GM18861 (cell line): ENCODE data around the gene CCL22.
"Not testable (repeated sequence)": the region's sequence is repeated elsewhere in the genome, so short reads cannot be mapped to it uniquely, and the experiment has no call there.

Source experiments
- ATAC-seq: cut with Tn5 transposase; IDR thresholded peaks from one replicate; pipeline ENCODE4 v1.9.1; 2021; ENCODE audit not compliant: unreplicated experiment

Gene CCL22

DNA sequence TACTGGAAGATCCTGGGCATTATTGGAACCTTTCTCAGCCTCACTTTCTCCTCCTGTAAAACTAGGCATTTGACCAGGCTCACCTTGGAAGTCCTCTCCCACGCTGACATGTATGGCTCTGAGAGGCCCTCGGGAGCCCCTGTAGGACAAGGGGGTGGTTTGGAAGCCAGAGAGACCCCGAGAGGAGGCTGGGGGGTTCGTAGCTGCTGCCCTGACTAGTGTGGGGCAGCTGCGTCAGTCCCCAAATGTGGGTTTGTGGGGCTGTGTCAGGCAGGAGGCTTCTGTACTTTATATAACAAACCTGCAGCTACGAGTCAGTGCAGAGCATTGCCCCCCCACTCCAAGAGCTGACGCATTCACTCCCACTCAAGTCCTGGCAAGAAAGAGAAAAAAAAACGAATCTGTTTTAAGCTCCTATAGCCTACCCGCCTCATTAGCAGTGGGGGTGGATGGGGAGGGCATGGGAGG lies 15.5 kb downstream of the CCL22 start:
- ATAC-seq, result no peak

DNA sequence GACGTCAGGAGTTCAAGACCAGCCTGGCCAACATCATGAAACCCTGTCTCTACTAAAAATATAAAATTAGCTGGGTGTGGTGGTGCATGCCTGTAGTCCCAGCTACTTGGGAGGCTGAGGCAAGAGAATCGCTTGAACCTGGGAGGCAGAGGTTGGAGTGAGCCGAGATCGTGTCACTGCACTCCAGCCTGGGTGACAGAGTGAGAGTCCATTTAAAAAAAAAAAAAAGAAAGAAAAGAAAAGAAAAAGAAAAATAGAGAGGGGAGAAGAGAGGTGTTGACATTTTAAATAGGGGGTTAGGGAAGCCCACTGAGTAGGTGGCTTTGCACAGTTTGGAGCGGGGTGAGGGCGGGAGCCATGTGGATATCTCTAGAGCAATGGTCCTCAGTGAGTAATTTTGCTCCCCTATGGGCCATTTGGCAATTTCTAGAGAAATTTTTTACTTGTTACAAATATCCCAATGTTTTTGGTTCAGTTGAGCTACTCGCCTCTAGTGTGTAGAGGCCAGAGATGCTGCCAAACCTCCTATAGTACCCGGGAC lies 16.4 kb downstream of the CCL22 start:
- ATAC-seq, result not testable (repeated sequence)

DNA sequence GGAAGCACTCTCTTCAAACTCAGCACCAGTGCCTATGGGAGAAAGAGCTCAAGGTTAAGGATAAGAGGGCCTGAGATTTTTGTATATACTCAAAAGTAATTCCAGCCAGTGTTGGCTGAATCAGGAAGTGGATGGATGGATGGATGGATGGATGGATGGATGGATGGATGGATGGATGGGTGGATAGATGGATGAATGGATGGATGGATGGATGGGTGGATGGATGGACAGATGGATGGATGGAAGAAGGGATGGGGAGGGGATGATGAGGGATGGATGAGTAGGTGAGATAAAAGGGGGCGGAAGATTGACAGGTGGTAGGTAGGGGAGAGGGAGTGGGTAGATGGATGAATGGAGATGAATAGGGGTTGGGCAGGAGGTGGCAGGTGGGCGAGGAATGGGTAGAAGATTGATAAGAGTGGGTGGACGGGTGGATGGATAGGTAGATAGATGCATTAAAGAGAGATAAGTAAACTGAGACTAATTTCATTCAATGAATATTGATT lies 17.8 kb downstream of the CCL22 start:
- no peak for ATAC-seq

DNA sequence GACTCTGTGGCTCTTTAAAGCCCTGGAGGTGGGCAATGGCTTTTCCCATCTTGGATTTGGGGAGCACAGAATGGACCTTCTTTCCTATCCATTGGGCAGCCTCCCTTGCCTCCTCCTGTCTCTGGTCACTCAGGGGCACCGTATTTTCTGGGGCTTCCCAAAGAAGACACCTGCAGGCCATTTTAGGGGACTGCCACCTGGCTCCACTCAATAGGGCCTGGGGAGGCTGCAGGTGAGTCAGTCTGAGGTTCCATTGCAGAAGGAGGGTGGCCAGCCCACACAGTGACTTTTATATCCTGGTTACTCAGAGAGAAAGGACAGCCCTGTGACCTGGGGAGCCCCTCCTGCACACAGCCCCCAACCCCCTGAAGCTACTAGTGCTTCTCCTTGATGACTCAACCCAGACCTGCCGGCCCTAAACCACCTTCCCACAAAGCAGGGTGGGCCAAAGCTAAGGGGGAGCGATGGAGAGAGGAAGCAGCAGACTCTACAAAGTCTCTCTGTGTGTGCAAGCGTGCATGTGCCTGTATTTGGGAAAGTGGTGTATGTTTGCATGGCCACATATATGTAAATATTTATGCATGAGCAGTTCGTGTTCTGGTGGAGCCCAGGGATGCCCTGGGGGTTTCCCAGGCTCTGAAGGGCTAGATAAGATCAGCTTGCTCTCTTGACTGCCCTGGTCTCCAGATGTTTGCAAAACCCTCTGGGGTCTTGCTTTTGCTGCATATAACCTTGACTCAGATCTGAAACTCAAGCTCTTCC lies 18.7 kb downstream of the CCL22 start:
- peak; percentile 75 for ATAC-seq

- no peak for ATAC-seq
Measured at GRCh38 chr16:57379579-57379978, 21.0 kb downstream of the CCL22 start.

DNA sequence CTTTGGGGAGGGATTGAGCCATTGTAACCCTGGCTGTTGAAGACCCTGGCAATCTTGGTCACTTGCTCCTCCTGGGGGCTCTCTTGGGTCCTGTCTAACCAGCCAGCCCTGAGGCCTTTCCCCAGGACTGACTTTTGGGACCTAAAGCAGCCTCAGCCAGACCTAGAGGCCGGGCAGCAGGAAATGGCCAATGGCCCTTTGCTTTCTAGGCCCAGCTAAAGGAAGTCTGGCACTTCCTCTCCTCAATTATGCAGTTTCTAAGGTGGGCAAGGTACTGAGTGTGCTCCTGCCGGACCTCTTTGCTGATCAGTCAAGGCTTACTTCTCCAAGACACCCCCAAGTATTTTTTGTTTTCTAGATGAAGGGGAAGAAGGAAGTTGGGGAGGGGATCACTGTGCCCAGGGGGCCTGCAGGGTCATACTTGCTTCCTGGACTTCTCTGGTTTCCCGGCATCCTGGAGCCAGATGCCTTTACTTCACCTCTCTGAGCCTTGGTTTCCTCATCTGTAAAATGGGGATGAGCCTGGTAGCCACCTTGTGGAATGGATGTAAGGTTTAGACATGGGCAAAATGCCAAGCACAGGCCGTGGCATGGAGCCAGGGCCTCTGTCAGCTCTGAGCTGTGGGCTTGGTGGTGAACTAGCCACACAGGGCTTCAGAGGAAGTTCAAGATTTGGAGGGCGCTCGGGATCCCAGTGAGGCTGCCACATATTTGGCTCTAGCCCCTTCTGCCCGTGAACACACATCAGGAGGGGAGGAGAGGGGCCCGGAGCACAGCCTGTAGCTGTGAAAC lies 22.3 kb downstream of the CCL22 start:
- ATAC-seq, result no peak

- no peak for ATAC-seq
Measured at GRCh38 chr16:57381791-57382534, 23.4 kb downstream of the CCL22 start.

DNA sequence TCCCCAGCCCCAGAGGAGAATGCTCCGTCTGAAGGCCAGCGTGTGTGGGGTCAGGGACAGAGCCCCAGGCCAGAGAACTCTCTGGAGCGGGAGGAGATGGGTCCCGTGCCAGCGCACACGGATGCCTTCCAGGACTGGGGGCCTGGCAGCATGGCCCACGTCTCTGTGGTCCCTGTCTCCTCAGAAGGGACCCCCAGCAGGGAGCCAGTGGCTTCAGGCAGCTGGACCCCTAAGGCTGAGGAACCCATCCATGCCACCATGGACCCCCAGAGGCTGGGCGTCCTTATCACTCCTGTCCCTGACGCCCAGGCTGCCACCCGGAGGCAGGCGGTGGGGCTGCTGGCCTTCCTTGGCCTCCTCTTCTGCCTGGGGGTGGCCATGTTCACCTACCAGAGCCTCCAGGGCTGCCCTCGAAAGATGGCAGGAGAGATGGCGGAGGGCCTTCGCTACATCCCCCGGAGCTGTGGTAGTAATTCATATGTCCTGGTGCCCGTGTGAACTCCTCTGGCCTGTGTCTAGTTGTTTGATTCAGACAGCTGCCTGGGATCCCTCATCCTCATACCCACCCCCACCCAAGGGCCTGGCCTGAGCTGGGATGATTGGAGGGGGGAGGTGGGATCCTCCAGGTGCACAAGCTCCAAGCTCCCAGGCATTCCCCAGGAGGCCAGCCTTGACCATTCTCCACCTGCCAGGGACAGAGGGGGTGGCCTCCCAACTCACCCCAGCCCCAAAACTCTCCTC lies 24.1 kb downstream of the CCL22 start:
- no peak for ATAC-seq

- ATAC-seq, result no peak
Measured at GRCh38 chr16:57383276-57384247, 25.0 kb downstream of the CCL22 start.

DNA sequence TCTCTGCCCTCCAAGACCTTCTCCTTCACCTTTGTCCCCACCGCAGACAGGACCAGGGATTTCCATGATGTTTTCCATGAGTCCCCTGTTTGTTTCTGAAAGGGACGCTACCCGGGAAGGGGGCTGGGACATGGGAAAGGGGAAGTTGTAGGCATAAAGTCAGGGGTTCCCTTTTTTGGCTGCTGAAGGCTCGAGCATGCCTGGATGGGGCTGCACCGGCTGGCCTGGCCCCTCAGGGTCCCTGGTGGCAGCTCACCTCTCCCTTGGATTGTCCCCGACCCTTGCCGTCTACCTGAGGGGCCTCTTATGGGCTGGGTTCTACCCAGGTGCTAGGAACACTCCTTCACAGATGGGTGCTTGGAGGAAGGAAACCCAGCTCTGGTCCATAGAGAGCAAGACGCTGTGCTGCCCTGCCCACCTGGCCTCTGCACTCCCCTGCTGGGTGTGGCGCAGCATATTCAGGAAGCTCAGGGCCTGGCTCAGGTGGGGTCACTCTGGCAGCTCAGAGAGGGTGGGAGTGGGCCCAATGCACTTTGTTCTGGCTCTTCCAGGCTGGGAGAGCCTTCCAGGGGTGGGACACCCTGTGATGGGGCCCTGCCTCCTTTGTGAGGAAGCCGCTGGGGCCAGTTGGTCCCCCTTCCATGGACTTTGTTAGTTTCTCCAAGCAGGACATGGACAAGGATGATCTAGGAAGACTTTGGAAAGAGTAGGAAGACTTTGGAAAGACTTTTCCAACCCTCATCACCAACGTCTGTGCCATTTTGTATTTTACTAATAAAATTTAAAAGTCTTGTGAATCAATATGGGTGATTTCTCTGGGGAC lies 25.9 kb downstream of the CCL22 start:
- ATAC-seq, result no peak

DNA sequence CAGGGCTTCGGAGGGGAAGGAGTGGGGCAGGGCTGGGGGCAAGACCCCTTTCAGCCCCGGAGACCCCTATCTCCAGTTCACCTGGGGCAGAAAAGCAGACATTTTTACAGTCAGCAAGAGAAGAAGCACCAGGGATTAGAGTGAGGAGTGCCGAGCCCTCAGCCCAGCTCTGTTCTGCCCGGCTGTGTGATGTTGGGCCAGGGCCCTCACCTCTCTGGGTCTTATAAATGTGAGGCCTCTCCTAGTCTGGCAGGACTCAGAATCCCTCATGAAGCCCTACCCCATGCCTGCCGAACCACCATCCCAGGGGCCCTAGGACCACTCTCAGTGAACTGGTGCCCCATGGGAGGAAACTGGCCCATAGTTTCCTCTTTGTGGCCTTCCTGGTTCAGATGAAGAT lies 26.5 kb downstream of the CCL22 start:
- ATAC-seq, result no peak

DNA sequence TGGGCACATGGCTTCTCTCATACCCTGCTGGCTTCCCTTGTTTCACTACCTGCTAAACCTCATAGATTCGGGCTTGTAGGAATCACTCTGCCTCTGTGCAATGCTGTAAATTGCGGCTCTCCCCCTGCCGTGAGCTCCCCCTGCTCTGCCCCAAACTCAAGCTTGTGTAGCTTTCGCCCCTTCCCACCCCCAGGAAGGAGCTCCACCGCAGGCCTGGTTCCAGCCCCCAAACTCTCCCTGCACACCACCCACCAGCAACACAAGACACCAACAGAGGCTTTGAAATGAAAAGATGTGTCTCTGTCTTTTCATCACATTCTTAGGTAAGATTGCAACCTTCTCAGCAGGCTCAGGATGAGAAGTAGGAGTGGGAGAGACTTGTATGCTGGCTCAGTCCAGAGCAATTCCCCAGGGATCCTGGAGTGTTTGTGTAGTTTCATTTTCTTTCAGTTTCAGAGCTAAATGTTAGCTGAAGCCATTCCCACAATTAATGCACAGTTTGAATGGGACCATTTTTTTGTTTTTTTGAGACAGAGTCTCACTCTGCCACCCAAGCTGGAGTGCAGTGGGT lies 27.9 kb downstream of the CCL22 start:
- ATAC-seq, result no peak

- no peak for ATAC-seq
Measured at GRCh38 chr16:57387598-57388354, 29.2 kb downstream of the CCL22 start.

DNA sequence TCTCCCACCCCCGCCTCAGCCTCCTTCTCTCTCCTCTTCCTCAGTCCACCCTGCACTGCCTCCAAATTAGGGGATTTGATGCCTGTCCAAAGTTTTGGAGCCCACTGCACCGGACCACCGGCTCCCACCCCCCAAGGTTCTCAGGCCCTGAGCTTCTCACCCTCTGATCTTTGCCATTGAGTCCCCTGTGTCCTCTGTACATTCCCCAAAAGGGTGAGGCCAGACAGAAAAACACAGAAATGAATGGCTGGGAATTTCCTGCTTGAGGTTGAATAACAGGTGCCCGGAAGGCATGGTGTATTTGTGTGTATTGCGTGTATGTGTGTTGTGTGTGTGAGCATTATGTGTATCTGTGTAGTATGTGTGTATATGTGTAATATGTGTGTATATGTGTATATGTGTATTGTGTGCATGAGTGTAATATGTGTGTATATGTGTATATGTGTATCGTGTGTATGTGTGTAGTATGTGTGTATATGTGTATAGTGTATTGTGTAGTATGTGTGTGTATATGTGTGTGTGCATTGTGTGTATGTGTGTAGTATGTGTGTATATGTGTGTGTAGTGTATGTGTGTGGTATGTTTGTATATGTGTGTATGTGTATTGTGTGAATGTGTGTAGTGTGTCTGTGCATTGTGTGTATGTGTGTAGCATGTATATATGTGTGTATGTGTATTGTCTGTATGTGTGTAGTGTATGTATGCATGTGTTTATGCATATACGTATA lies 29.9 kb downstream of the CCL22 start:
- ATAC-seq, result no peak

DNA sequence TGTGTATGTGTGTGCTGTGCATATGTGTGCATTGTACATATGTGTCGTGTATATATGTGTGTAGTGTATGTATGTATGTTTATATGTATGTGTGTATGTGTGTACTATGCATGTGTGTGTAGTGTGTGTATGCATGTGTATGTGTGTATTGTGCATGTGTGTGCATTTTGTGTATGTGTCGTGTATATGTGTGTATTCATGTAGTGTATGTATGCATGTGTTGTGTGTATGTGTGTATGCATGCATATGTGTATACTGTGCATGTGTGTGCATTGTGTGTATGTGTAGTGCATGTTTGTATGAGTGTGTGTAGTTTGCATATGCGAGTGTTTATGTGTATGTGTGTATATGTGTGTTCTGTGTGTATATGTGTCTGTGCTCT lies 30.5 kb downstream of the CCL22 start:
- no peak for ATAC-seq

DNA sequence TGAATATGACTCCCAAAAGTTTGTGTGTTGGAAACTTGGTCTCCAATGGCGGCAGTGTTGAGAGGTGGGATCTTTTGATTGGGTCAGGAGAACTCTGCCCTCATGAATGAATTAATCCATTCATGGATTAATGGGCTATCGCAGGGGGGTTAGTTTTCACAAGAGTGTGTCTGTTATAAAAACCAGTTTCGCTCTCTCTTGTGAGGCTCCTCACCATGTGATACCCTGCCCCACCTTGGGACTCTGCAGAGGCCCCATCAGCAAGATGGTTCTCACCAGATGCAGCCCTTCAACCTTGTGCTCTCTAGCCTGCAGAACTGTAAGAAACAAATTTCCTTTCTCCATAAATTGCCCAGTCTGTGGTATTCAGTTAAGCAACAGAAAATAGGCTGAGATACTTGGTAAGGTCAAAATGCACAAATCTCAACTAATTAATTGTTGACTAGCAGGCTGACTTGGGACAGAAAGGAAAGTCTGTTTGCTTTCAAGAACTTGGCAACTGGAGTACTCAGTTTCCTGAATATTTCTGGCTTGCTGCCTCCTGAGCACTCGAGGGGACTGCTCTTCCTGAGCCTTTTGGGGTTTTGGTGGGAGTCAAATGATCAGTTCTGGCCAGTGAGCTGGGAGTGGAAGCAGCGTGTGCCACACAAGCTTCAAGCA lies 32.2 kb downstream of the CCL22 start:
- no peak for ATAC-seq
